Endothelial cell of umbilical vein (primary cell): ENCODE results near the gene CTXND1.

Experiments used
- EZH2 ChIP-seq: IDR thresholded peaks from 2 replicates; pipeline ENCODE4 v1.6.1; 2012; ENCODE audit warnings: borderline replicate concordance, low read depth, mild to moderate bottlenecking, moderate library complexity, low read length, inconsistent platforms; ENCODE audit not compliant: severe bottlenecking
- JUN ChIP-seq: IDR thresholded peaks from 2 replicates; pipeline ENCODE4 v1.6.1; 2011; ENCODE audit warnings: borderline replicate concordance, low read depth; ENCODE audit not compliant: insufficient read length, insufficient read depth
- POLR2A ChIP-seq: IDR thresholded peaks from 2 replicates; pipeline ENCODE4 v1.6.1; 2012; ENCODE audit warnings: low read depth, mild to moderate bottlenecking, control low read depth, low read length
- POLR2AphosphoS5 ChIP-seq: IDR thresholded peaks from 2 replicates; pipeline ENCODE4 v1.6.1; 2012; ENCODE audit warnings: low read depth, mild to moderate bottlenecking, control low read depth, low read length, moderate library complexity; ENCODE audit not compliant: insufficient read depth
- TF ChIP-seq, protein P1 (sequence below), 2 donors: IDR thresholded peaks; 1 replicate in 1 of 2; 2 replicates in 1 of 2; pipeline ENCODE4 v1.5.1; 2011; ENCODE audit warnings: low read length in 2 of 2, mild to moderate bottlenecking in 2 of 2, moderate library complexity in 2 of 2, control low read depth in 1 of 2, inconsistent platforms in 1 of 2, low read depth in 1 of 2; ENCODE audit not compliant: insufficient read depth in 1 of 2; ENCODE audit errors: extremely low read depth in 1 of 2

DNA sequence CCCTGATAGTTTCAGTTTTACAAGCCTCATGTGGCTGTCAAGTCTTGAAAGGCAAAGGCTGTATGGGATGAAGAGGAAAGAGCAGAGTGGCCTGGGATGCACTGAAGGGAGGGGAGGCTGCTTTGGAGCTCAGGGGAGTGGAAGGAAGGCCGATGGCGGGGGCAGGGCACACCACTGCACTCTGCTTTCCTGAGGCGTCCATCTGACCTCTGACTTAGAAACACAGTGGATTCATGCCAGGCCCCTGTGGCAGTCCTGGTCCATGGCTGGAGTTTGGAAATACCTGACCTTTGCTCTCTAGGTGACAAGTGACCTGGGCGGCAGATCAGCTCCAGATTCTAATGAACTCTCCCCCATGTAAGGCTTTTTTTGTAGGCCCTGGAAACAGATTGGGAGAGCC is 80.2 kb downstream of the CTXND1 start:
- no peak for TF ChIP-seq EZH2
- TF ChIP-seq POLR2A = no peak
- TF ChIP-seq JUN = no peak
- TF ChIP-seq, protein P1, sequence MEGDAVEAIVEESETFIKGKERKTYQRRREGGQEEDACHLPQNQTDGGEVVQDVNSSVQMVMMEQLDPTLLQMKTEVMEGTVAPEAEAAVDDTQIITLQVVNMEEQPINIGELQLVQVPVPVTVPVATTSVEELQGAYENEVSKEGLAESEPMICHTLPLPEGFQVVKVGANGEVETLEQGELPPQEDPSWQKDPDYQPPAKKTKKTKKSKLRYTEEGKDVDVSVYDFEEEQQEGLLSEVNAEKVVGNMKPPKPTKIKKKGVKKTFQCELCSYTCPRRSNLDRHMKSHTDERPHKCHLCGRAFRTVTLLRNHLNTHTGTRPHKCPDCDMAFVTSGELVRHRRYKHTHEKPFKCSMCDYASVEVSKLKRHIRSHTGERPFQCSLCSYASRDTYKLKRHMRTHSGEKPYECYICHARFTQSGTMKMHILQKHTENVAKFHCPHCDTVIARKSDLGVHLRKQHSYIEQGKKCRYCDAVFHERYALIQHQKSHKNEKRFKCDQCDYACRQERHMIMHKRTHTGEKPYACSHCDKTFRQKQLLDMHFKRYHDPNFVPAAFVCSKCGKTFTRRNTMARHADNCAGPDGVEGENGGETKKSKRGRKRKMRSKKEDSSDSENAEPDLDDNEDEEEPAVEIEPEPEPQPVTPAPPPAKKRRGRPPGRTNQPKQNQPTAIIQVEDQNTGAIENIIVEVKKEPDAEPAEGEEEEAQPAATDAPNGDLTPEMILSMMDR (IDR thresholded peaks at IDR 0.05; ENCODE audit: extremely low read depth in 1 of 2, insufficient read depth in 1 of 2, low read depth in 1 of 2, low read length in 2 of 2) = no peak
- no peak for TF ChIP-seq POLR2AphosphoS5
